NCI-H1930 (cell line): ENCODE data around the gene IRX6.

ENCODE experiments used
- DNase-seq, 2 experiments: peaks; one replicate each; lab custom pipeline; 2025; lab: John Stamatoyannopoulos, UW

The IRX6 gene

DNA sequence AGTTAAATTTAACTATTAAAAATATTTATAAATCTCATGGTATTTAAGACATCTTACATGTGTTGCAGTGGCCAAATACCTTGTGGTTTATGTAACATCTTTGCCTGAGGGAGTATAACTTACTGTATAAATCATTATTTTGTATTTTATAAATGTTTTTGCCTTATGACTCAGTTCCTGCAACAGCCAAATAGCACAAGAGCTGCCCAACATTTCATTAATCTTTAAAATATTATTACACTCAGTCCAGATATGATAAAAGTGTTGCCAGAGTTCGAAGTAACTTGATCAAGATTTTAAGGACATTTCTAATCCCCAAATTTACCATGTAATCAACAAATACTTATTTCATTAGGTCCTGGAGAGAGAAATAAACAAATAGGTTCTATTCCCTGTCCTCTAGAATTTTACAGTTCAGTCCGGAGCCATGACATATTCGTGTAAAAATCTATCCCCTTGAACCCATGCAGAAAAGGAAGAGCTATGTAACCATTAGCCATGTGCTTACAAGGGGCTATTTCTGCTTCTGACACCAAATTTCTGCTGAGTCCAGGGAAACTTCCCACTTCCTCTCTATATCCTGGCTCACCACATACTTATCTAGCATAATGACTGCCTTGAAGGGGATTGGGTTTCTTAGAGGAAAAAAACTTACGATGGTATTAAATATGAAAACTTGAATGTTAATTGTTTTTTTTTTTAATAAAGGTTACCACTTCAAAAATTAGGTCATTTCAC lies 44.0 kb downstream of the IRX6 start:
- DNase-seq: no peak

DNA sequence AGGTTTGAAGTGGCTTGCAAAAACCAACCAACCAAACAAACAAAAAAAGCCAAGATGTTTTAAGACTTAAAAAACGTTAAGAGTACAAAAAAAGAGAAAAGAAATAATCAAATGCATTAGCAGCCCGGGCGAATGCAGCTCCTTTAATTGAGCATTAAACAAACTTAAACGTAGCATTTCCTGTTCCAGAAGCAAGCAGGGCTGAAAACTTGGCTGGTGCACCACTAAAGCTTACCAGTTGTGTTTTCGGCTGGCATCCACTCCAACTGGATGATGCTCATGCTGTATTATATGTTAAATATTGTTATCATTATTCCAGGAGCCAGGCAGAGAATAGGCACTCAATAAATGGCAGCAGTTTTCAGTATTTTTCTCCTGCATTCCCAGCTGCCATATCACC lies 45.1 kb downstream of the IRX6 start:
- no peak for DNase-seq

DNA sequence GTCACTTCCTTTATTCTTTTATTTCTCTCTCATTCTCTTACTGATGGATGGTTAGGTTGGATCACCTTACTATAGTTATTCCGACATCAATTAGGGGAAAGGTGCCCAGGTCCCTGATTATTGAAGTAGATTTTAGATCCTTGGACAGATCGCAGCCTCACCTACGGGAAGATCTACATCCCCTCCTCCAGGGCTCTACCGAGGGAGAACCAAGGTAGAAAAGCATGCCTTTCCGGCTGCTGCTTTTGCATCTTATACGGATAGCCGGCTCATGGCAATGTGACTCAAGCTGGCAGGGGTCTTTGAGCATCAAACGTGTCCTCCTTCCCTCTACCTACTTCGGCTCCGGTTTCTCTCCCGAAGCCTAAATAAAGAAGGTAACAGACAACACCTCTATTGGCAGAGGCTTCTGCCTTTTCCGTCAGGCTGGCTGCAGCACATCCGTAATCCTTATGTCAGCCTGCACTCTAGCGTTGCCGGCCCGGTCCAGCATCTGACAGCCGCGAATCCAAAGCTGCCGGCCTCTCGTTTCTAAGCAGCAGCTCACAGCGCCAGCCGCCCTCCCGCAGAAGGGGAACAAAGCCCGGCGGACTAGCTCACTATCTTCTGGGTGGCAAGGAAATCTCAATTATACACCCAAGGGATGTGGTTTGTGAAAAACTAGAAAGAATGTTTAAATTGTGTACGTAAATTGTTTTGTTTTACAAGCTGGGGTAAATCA lies 46.9 kb downstream of the IRX6 start:
- peak; percentile 30 to 31 for DNase-seq

DNA sequence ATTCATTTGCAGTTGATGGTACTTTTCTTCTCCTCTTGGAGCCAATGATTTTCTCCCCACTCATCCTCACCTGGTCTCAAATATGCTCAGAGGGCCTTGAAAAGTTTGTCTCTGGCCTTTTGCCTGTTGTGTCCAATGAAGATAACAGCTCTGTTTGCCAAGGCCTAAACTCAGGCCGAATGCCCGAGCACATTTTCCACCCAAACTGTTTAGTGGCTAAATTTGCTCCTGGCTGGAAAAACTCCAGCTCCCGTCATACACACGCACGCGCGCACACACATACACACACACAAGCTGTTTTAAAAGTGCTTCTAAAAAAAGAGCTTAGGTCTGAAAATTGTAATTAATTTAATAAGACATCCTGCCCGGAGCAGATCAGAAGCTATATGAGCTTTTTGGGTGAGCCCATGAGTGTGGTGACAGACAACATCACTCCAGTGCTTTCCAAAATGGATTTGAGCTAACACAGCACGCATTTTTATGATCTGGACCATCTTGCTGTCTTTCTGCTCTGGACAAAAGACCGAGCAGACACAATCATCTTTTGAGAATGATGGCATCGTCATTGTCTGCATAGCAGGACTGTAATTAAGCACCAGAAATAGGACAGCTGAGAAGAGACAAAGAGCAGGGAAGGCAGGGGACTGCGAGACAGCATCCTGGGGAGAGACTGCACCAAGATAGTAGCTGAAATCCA lies 48.9 kb downstream of the IRX6 start:
- no peak for DNase-seq

DNA sequence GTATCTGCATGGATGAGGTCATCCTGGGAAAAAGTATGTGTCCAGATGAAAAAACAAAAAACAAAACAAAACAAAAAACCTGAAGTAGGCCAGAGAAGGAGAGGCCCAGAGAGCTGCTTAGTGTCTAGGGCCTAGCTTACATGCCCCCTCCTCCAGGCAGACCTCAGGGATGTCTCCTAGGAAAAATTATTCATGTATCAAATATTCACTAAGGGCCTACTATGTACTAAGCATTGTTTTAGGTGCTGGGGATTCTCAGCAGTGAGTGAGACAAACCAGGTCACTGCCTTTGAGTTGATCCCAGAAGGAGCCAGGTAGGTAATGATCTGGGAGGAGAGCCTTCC lies 49.5 kb downstream of the IRX6 start:
- DNase-seq: no peak

DNA sequence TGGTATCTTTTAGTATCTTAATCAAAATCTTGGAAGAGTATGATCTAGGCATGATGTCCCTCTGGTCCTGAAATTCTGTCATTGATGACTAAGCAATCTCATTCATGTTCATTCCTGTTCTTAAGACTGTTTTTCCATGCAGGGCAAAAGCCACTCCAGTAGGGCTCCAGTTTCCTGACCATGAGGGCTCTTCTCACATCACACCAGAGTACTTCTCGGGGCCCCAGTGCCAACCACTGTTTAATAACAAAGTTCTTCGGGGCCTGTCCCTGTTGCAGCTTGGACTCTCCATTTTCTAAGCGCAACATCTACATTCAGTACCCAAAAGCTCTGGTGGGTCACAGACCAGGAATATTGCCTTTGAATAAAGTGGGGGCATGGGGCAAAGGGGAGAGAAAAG lies 52.0 kb downstream of the IRX6 start:
- no peak for DNase-seq

DNA sequence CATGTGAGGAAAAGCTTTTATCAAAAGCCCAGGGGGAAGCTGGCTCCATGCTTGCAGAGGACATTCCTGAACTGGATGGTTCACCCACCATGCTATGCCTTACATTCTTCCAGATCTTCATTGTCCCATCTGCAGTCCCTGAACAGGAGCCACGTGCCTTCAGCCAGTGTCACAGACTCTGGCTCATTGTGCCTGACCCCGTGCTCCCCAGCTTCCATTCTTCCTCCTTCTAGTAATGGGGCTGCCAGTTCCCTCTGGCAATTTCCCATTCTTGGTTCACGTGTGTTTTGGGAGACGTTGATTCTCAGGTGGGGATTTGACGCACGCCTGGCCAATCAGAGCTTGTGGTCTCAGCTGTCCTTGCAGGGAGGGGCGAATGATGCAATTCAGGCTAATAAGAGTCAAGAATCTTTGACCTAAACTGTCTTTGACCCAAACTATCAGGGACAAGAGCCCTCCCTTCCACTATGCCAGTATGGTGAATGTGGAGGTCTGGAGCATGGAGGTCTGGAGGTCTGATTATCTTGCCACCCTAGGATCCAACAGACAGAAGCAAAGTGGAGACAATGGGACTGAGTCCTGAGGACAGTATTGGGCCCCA lies 52.7 kb downstream of the IRX6 start:
- DNase-seq: no peak

DNA sequence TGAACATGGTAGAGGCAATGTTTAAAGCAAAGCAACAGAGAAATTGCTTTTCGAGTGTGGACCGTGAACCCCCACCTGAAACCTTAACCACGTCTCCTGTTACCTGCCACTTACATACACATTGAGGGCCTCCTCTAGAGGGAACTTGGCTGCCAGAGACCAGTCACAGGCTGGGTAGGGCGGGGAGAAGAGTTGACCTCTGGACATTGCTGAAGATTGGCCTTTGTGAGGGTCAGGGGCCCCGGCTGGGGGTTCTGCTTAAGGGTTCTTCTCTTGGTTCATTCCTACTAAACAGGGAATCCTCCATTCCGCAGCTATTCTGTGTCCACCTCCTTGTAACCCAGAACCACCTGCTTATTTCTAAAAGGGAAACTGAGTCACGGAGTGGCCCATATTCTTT lies 53.8 kb downstream of the IRX6 start:
- no peak for DNase-seq

DNA sequence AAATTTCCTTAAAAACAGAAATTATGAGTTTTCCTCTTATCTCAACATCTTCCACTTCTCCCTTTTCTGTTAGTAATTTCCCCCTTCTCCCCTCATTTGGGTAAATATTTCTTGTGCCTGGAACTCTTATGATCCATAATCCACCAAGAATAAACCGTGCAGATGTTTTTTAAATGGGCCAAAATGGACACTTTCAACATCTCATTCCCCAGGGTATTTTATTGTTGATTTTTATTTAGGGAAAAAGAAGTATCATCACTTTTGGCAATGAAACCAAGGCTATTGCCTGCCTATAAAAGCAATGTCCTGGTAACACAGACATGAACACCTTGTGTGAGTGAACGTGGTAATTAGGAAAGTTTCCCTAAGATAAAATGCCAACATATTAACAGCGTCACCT lies 54.6 kb downstream of the IRX6 start:
- no peak for DNase-seq

DNA sequence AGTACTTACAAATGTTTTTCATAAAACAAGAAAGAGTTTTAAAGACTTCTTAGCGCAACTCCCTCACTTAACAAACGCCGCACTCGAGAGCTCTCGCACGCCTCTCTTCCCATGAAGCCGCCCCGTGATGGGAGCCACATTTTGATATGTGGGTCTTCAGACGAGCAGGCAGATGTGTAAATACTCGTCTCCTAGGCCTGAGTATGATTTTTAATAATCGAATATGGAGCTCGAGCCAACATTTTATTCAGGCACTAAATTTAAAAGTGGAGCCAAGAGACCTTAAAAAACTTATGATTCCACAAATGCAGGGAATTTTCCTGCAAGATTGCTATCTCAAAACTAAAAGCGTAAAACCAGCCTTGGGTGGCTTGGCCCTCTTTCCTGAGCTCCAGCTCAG lies 55.4 kb downstream of the IRX6 start:
- DNase-seq: no peak

DNA sequence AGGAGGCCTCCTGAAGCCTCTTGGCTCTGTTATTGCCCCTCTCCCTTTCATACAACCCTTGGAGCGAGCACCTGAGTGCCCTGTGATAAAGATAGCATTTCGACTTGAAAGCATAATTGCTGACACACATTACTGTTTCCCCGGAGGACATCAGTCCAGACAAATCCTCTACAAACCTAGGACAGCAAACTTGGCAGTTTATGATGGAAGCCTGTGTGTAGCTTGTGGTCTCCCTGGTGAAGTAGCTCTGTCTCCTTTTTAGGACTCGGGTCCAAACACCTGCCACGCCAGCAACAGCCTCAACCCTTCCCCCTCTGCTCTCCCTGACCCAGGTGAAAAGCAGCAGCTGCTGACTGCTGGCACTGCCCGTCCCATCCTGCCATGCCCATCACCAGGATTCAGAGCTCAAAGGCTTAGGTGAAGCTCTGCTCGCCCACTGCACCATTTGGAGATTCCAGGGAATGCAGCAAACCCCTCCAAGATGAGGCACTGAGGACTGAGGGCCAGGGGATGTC lies 55.9 kb downstream of the IRX6 start:
- DNase-seq: no peak
